Fibroblast of villous mesenchyme (primary cell): Measurements from ENCODE around the gene ANKRD62. TPM values are rescaled to one million over a fixed set of nuclear protein-coding genes. Genes with fewer than 3 reads are reported as not detected.

Experiments used
- DNase-seq: peaks from one replicate; pipeline ENCODE4 v3.0.0-alpha.2; 2010; ENCODE audit warnings: low read depth
- H3K4me3 ChIP-seq: 2 replicates; pipeline ENCODE4 v1.5.1; 2011; ENCODE audit warnings: low read depth, mild to moderate bottlenecking, low read length
- CTCF ChIP-seq: IDR thresholded peaks from 2 replicates; pipeline ENCODE4 v1.5.1; 2012; ENCODE audit warnings: low read depth, mild to moderate bottlenecking, low read length; ENCODE audit not compliant: insufficient read depth
- total RNA-seq: library from RNA; depleted of rRNA; stranded (reverse); fragments of >200 nt; gene quantifications from 2 replicates; pipeline ENCODE4 v1.2.3, GENCODE V29; 2012

Gene ANKRD62
- total RNA-seq, 1 donor = not detected

- no peak for DNase-seq
- TF ChIP-seq CTCF = no peak
- no peak overlapping the region for H3K4me3 ChIP-seq
Observed at GRCh38 chr18:12099160-12099559, 5.5 kb downstream of the ANKRD62 start.

- no peak overlapping the region for H3K4me3 ChIP-seq
- no peak for TF ChIP-seq CTCF
- DNase-seq = no peak
Observed at GRCh38 chr18:12101266-12101665, 7.6 kb downstream of the ANKRD62 start.

DNA sequence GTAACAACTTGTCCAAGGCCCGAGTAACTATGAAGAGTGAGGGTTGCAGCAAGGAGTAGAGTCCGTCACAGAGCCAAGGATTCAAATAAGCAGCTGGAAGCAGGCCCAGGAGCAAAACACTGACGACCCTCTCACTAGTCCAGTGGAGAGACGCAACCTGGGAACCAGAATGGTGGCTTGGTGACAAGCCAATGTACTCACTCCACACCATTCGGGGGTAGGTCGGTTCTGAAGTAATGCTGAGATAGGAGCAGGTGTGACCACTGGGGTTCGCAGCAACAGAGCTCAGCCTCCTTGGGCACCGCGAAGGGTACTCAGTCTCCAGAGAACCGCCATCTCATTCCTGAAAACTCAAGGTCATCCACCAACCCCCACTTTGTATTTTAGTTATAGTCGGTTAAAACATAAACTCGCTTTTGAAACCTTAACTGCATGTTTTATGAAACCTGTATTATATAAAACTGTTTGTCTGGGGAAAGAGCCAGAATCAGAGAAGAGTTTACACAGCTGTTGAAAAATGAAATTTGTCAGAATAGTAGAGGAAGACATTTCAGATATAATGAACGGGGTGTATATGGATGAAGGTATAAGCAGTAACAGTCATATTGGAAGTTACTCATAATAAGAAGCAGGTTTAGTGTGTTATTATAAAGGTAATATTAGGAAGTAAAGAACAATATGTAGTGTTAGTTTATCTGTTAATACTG, 8.6 kb downstream of the ANKRD62 start:
- H3K4me3 ChIP-seq = no peak overlapping the region
- no peak for DNase-seq
- TF ChIP-seq CTCF = no peak

DNA sequence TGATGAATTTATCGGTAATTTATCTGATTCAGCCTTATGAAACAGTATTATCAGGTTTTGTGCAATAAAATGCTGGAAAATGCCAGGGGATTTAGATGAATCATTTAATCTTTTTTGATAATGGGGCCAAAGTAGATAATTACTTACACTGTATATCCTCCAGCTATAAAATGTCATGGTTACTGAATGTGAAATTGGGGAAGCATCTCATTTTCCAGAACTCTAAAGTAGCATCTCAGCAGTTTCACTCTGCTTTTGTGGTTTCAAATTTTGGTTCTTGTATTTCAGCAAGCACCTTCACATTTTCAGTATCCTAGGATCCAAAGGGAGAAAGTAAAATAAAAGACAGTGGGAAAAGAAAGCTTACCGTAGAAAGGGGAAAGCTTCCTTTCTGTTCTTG, 12.8 kb downstream of the ANKRD62 start:
- DNase-seq = no peak
- no peak for TF ChIP-seq CTCF
- H3K4me3 ChIP-seq = no peak overlapping the region

DNA sequence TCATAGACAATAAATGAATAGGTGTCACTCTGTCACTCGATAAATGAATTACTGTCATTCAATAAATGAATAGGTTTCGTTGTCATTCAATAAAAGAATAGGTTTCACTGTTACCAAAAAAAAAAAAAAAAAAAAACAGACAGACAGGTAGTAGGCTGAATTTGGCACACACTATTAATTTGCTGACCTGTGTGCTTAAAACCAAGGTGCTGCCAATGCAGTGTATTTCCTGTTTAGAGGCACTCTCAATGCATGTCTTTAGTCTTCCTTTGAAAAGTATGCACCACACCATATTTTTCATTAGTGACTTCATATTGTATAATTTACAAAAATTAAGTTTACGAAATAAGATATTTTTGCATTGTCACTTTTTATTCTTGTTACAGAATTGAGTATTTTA, 16.2 kb downstream of the ANKRD62 start:
- TF ChIP-seq CTCF = no peak
- H3K4me3 ChIP-seq = no peak overlapping the region
- no peak for DNase-seq

- H3K4me3 ChIP-seq = no peak overlapping the region
- no peak for TF ChIP-seq CTCF
- no peak for DNase-seq
Observed at GRCh38 chr18:12113999-12114646, 20.5 kb downstream of the ANKRD62 start.
